Activated T-cell treated with anti-CD3 and anti-CD28 coated beads, Interleukin-2, amount 50 U/mL, for 72 hours (primary cell): Measurements from ENCODE around the gene NKAIN2. TPM values are rescaled to one million over a fixed set of nuclear protein-coding genes. Genes with fewer than 3 reads are reported as not detected.
"Not testable (repeated sequence)": the region's sequence is repeated elsewhere in the genome, so short reads cannot be mapped to it uniquely, and the experiment has no call there.

Experiments used
- ATAC-seq, 2 donors: fragments of 150-1000 bp; cut with Tn5 transposase; replicated peaks in 1 of 2; 2 replicates each; pipeline ENCODE4 v1.10.0; 2021; ENCODE audit warnings: moderate library complexity in 2 of 2, mild to moderate bottlenecking in 1 of 2
- DNase-seq, 2 donors: peaks; one replicate each; pipeline ENCODE4 v3.0.0; 2021 to 2022; ENCODE audit warnings: mixed read lengths in 1 of 2
- H3K27ac Mint-ChIP-seq: one replicate; pipeline ENCODE4 v1.8.0; 2022; ENCODE audit warnings: mild to moderate bottlenecking, moderate library complexity, mixed read lengths
- H3K27me3 Mint-ChIP-seq: one replicate; pipeline ENCODE4 v1.8.0; 2022; ENCODE audit warnings: low read depth, mixed read lengths
- H3K36me3 Mint-ChIP-seq, 2 donors: one replicate each; pipeline ENCODE4 v1.8.0; 2022; ENCODE audit warnings: mixed read lengths in 2 of 2, mild to moderate bottlenecking in 1 of 2; ENCODE audit not compliant: insufficient read depth in 2 of 2
- H3K4me1 Mint-ChIP-seq: one replicate; pipeline ENCODE4 v1.8.0; 2022; ENCODE audit warnings: low read depth, mixed read lengths
- H3K4me3 Mint-ChIP-seq, 2 donors: one replicate each; pipeline ENCODE4 v1.8.0; 2022; ENCODE audit warnings: mild to moderate bottlenecking in 2 of 2, mixed read lengths in 2 of 2, moderate library complexity in 2 of 2
- H3K9me3 Mint-ChIP-seq, 2 donors: one replicate each; pipeline ENCODE4 v1.8.0; 2022; ENCODE audit warnings: mixed read lengths in 2 of 2
- total RNA-seq, 2 donors: library from RNA; stranded (reverse); gene quantifications; one replicate each; pipeline ENCODE4 v1.2.3, GENCODE V29; 2022

The NKAIN2 gene
- total RNA-seq, 2 donors from 2014 or later, result not detected

- H3K27ac Mint-ChIP-seq, H3K4me3 Mint-ChIP-seq, H3K36me3 Mint-ChIP-seq, H3K4me1 Mint-ChIP-seq, H3K9me3 Mint-ChIP-seq, H3K27me3 Mint-ChIP-seq, DNase-seq, ATAC-seq: not testable (repeated sequence)
These were observed 544.7 kb downstream of the NKAIN2 start for GRCh38 chr6:124348339-124348738.

GRCh38 chr6:124355146-124355545 lies 551.5 kb downstream of the NKAIN2 start:
- H3K36me3 Mint-ChIP-seq, result no peaks in the 10 kb centered on the region
- no peak overlapping the region for H3K27ac Mint-ChIP-seq
- H3K27me3 Mint-ChIP-seq, result no peaks in the 10 kb centered on the region
- ATAC-seq (no peak), DNase-seq (no peak)
- H3K4me1 Mint-ChIP-seq, result no peaks in the 10 kb centered on the region
- peaks cover 0 to 6% of the 10 kb centered on the region in 2 donors for H3K9me3 Mint-ChIP-seq
- H3K4me3 Mint-ChIP-seq, result no peak overlapping the region

GRCh38 chr6:124356276-124356810 lies 552.7 kb downstream of the NKAIN2 start:
- H3K27me3 Mint-ChIP-seq, result no peaks in the 10 kb centered on the region
- H3K9me3 Mint-ChIP-seq, result peaks cover 0 to 6% of the 10 kb centered on the region in 2 donors
- no peak overlapping the region for H3K27ac Mint-ChIP-seq
- no peak overlapping the region for H3K4me3 Mint-ChIP-seq
- ATAC-seq, result no peak
- H3K4me1 Mint-ChIP-seq, result no peaks in the 10 kb centered on the region
- no peak for DNase-seq
- H3K36me3 Mint-ChIP-seq, result no peaks in the 10 kb centered on the region

GRCh38 chr6:124356811-124357210 lies 553.1 kb downstream of the NKAIN2 start:
- no peaks in the 10 kb centered on the region for H3K4me1 Mint-ChIP-seq
- no peak overlapping the region for H3K4me3 Mint-ChIP-seq
- no peak for DNase-seq
- no peak overlapping the region for H3K27ac Mint-ChIP-seq
- H3K36me3 Mint-ChIP-seq, result no peaks in the 10 kb centered on the region
- H3K27me3 Mint-ChIP-seq, result no peaks in the 10 kb centered on the region
- ATAC-seq, result no peak
- H3K9me3 Mint-ChIP-seq, result peaks cover 0 to 6% of the 10 kb centered on the region in 2 donors

GRCh38 chr6:124368131-124368530 lies 564.5 kb downstream of the NKAIN2 start:
- H3K27me3 Mint-ChIP-seq, result no peaks in the 10 kb centered on the region
- no peaks in the 10 kb centered on the region for H3K36me3 Mint-ChIP-seq
- ATAC-seq, result no peak
- no peak overlapping the region for H3K4me3 Mint-ChIP-seq
- H3K27ac Mint-ChIP-seq, result no peak overlapping the region
- H3K4me1 Mint-ChIP-seq, result no peaks in the 10 kb centered on the region
- DNase-seq, result no peak
- peaks cover 0 to 3% of the 10 kb centered on the region in 2 donors for H3K9me3 Mint-ChIP-seq

GRCh38 chr6:124371974-124372475 lies 568.4 kb downstream of the NKAIN2 start:
- H3K4me3 Mint-ChIP-seq, result no peak overlapping the region
- no peak overlapping the region for H3K27ac Mint-ChIP-seq
- H3K36me3 Mint-ChIP-seq, result no peaks in the 10 kb centered on the region
- DNase-seq, result no peak
- ATAC-seq, result no peak
- H3K4me1 Mint-ChIP-seq, result no peaks in the 10 kb centered on the region
- no peaks in the 10 kb centered on the region for H3K27me3 Mint-ChIP-seq
- H3K9me3 Mint-ChIP-seq, result peaks cover 0 to 8% of the 10 kb centered on the region in 2 donors

GRCh38 chr6:124373386-124373785 lies 569.7 kb downstream of the NKAIN2 start:
- H3K27ac Mint-ChIP-seq, result no peak overlapping the region
- no peak for ATAC-seq
- no peak overlapping the region for H3K4me3 Mint-ChIP-seq

GRCh38 chr6:124389127-124389526 lies 585.5 kb downstream of the NKAIN2 start:
- Mint-ChIP-seq H3K9me3 (peaks cover 5 to 6% of the 10 kb centered on the region in 2 donors), H3K4me3 (no peak overlapping the region), H3K4me1 (no peaks in the 10 kb centered on the region), H3K27ac (no peak overlapping the region), H3K36me3 (no peaks in the 10 kb centered on the region), H3K27me3 (no peaks in the 10 kb centered on the region)
- DNase-seq (no peak), ATAC-seq (no peak)

More at GRCh38 chr6:124373386-124373785, 569.7 kb downstream of the NKAIN2 start:
- H3K9me3 Mint-ChIP-seq, result peaks cover 0 to 8% of the 10 kb centered on the region in 2 donors
- no peaks in the 10 kb centered on the region for H3K27me3 Mint-ChIP-seq
- DNase-seq, result no peak
- no peaks in the 10 kb centered on the region for H3K4me1 Mint-ChIP-seq
- no peaks in the 10 kb centered on the region for H3K36me3 Mint-ChIP-seq

GRCh38 chr6:124393536-124393935 lies 589.9 kb downstream of the NKAIN2 start:
- H3K9me3 Mint-ChIP-seq, result peaks cover 3 to 7% of the 10 kb centered on the region in 2 donors
- no peaks in the 10 kb centered on the region for H3K4me1 Mint-ChIP-seq
- no peaks in the 10 kb centered on the region for H3K36me3 Mint-ChIP-seq
- H3K27me3 Mint-ChIP-seq, result no peaks in the 10 kb centered on the region
- no peak overlapping the region for H3K27ac Mint-ChIP-seq
- DNase-seq (no peak), ATAC-seq (no peak)
- H3K4me3 Mint-ChIP-seq, result no peak overlapping the region

- Mint-ChIP-seq H3K27ac (no peak overlapping the region), H3K27me3 (no peaks in the 10 kb centered on the region), H3K4me1 (no peaks in the 10 kb centered on the region), H3K9me3 (peaks cover 4 to 5% of the 10 kb centered on the region in 2 donors), H3K36me3 (no peaks in the 10 kb centered on the region), H3K4me3 (no peak overlapping the region)
- DNase-seq (no peak), ATAC-seq (no peak)
These were observed 592.7 kb downstream of the NKAIN2 start for GRCh38 chr6:124396361-124396760.

- Mint-ChIP-seq H3K4me1 (no peaks in the 10 kb centered on the region), H3K36me3 (no peaks in the 10 kb centered on the region), H3K27ac (no peak overlapping the region), H3K27me3 (no peaks in the 10 kb centered on the region), H3K9me3 (peaks cover 2 to 3% of the 10 kb centered on the region in 2 donors), H3K4me3 (no peak overlapping the region)
- no peak for DNase-seq
- ATAC-seq, result no peak
These were observed 596.8 kb downstream of the NKAIN2 start for GRCh38 chr6:124400261-124400999.

GRCh38 chr6:124410425-124410824 lies 606.8 kb downstream of the NKAIN2 start:
- not testable (repeated sequence) for DNase-seq, H3K36me3 Mint-ChIP-seq, H3K27me3 Mint-ChIP-seq, ATAC-seq, H3K4me3 Mint-ChIP-seq, H3K4me1 Mint-ChIP-seq, H3K27ac Mint-ChIP-seq, H3K9me3 Mint-ChIP-seq

- DNase-seq, H3K4me3 Mint-ChIP-seq, H3K27ac Mint-ChIP-seq, H3K9me3 Mint-ChIP-seq, H3K36me3 Mint-ChIP-seq, H3K27me3 Mint-ChIP-seq, H3K4me1 Mint-ChIP-seq, ATAC-seq: not testable (repeated sequence)
These were observed 609.0 kb downstream of the NKAIN2 start for GRCh38 chr6:124412657-124413056.
